Liver (tissue), 3 donors: ENCODE data around the gene FGD5.
A peak's percentile ranks its signal among the peaks of the same experiment; 100 is the strongest.

Source experiments
- JUND ChIP-seq, 2 donors: IDR thresholded peaks; 2 replicates each; pipeline ENCODE4 v1.6.1; 2016; ENCODE audit warnings: antibody characterized with exemption in 2 of 2
- REST ChIP-seq: IDR thresholded peaks from 2 replicates; pipeline ENCODE4 v1.6.1; 2016; ENCODE audit warnings: antibody characterized with exemption, mild to moderate bottlenecking
- SP1 ChIP-seq: IDR thresholded peaks from 2 replicates; pipeline ENCODE4 v1.6.1; 2018; ENCODE audit warnings: antibody characterized with exemption, mild to moderate bottlenecking
- YY1 ChIP-seq: IDR thresholded peaks from 2 replicates; pipeline ENCODE4 v1.6.1; 2016; ENCODE audit warnings: antibody characterized with exemption, mild to moderate bottlenecking
- TF ChIP-seq, protein P1 (sequence below): fragments of 150-350 bp; IDR thresholded peaks from 2 replicates; pipeline ENCODE4 v1.5.1; 2017; ENCODE audit warnings: improper control_type of control experiment, low read depth, low read length; ENCODE audit not compliant: missing input control
- TF ChIP-seq, protein P2 (sequence below): IDR thresholded peaks from 2 replicates; pipeline ENCODE4 v1.6.1; 2016; ENCODE audit warnings: antibody characterized with exemption
- TF ChIP-seq, protein P3 (sequence below): IDR thresholded peaks from 2 replicates; pipeline ENCODE4 v1.6.1; 2016; ENCODE audit warnings: antibody characterized with exemption
- donor health status: healthy.
- donor health status: healthy.

- TF ChIP-seq, protein P1, sequence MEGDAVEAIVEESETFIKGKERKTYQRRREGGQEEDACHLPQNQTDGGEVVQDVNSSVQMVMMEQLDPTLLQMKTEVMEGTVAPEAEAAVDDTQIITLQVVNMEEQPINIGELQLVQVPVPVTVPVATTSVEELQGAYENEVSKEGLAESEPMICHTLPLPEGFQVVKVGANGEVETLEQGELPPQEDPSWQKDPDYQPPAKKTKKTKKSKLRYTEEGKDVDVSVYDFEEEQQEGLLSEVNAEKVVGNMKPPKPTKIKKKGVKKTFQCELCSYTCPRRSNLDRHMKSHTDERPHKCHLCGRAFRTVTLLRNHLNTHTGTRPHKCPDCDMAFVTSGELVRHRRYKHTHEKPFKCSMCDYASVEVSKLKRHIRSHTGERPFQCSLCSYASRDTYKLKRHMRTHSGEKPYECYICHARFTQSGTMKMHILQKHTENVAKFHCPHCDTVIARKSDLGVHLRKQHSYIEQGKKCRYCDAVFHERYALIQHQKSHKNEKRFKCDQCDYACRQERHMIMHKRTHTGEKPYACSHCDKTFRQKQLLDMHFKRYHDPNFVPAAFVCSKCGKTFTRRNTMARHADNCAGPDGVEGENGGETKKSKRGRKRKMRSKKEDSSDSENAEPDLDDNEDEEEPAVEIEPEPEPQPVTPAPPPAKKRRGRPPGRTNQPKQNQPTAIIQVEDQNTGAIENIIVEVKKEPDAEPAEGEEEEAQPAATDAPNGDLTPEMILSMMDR: peak; percentile 12
- TF ChIP-seq REST (peak; percentile 36), YY1 (peak; percentile 69), JUND (IDR thresholded peaks at IDR 0.05) (peak; percentile 52 to 94), SP1 (peak; percentile 91)
- TF ChIP-seq, protein P2, sequence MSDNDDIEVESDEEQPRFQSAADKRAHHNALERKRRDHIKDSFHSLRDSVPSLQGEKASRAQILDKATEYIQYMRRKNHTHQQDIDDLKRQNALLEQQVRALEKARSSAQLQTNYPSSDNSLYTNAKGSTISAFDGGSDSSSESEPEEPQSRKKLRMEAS: peak; percentile 69
- TF ChIP-seq, protein P3, sequence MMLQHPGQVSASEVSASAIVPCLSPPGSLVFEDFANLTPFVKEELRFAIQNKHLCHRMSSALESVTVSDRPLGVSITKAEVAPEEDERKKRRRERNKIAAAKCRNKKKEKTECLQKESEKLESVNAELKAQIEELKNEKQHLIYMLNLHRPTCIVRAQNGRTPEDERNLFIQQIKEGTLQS: peak; percentile 40
Measured at GRCh38 chr3:14900881-14901873, 82.4 kb downstream of the FGD5 start.
